GM12878 (cell line): ENCODE measurements around the gene SEMA3D. TPM values are rescaled to one million over a fixed set of nuclear protein-coding genes. Genes with fewer than 3 reads are reported as not detected.

ENCODE experiments used
- ATAC-seq: fragments of 200-7000 bp; cut with Tn5 transposase; 3 replicates; pipeline ENCODE4 v1.9.1; 2020; ENCODE audit warnings: mild to moderate bottlenecking, moderate library complexity
- BruUV-seq: library from RNA; stranded (reverse); fragments of 400-500 nt; replicated peaks from 2 replicates; lab custom pipeline; 2021; lab: Mats Ljungman, UMichigan
- CTCF ChIA-PET: fragments of 300-600 bp; sonication (Branson Sonifier 250); formaldehyde crosslinking; extraction: SDS; loops from one replicate; lab custom pipeline; 2021; ENCODE audit warnings: inconsistent platforms; lab: Yijun Ruan, JAX
- POLR2A ChIA-PET: fragments of 350-600 bp; formaldehyde crosslinking; extraction: SDS; loops from one replicate; lab custom pipeline; 2021; ENCODE audit warnings: inconsistent platforms; lab: Charles Lee
- RAD21 ChIA-PET: fragments of 300-600 bp; sonication (Branson Sonifier 250); formaldehyde crosslinking; loops from one replicate; lab custom pipeline; 2023; ENCODE audit warnings: antibody characterized with exemption; ENCODE audit not compliant: unreplicated experiment; lab: Charles Lee
- SMC1A ChIA-PET: fragments of 300-600 bp; sonication (Branson Sonifier 250); formaldehyde crosslinking; loops from one replicate; lab custom pipeline; 2023; ENCODE audit not compliant: unreplicated experiment, uncharacterized antibody; lab: Charles Lee
- DNase-seq: peaks from one replicate; pipeline ENCODE4 v3.0.0-alpha.2; 2011; ENCODE audit warnings: low read depth, low spot score
- FAIRE-seq: peaks from 3 replicates; lab custom pipeline; 2011; peaks lifted over from hg19 to GRCh38; lab: Jason Lieb, UNC
- H2AFZ ChIP-seq: 2 replicates; pipeline ENCODE4 v1.6.0; 2011; ENCODE audit warnings: low read depth, low read length, control low read depth; ENCODE audit not compliant: control insufficient read depth
- H3K27ac ChIP-seq: 2 replicates; pipeline ENCODE4 v1.5.1; 2011; ENCODE audit warnings: control low read depth; ENCODE audit not compliant: control insufficient read depth, insufficient read depth
- H3K27me3 ChIP-seq, 2 experiments: replicated peaks in 1 of 2; 2 replicates each; pipeline versions ENCODE4 v1.6.0 to v1.6.1; 2011; ENCODE audit warnings: low read length in 1 of 2; ENCODE audit not compliant: control insufficient read depth in 2 of 2, insufficient read depth in 2 of 2
- H3K36me3 ChIP-seq, 2 experiments: 2 replicates each; pipeline ENCODE4 v1.5.1; 2011; ENCODE audit warnings: low read length in 1 of 2; ENCODE audit not compliant: control insufficient read depth in 2 of 2, insufficient read depth in 2 of 2
- H3K4me1 ChIP-seq: 2 replicates; pipeline ENCODE4 v1.6.1; 2011; ENCODE audit warnings: mild to moderate bottlenecking, low read length, moderate library complexity, mixed read lengths; ENCODE audit not compliant: control insufficient read depth, insufficient read depth
- H3K4me2 ChIP-seq: 2 replicates; pipeline ENCODE4 v1.6.0; 2011; ENCODE audit warnings: control low read depth; ENCODE audit not compliant: control insufficient read depth, insufficient read depth
- H3K4me3 ChIP-seq: fragments of 200-600 bp; sonication (generic); 2 replicates; pipeline ENCODE4 v1.5.1; 2016
- H3K79me2 ChIP-seq: 2 replicates; pipeline ENCODE4 v1.6.0; 2011; ENCODE audit warnings: low read length; ENCODE audit not compliant: control insufficient read depth, insufficient read depth
- H3K9ac ChIP-seq: 2 replicates; pipeline ENCODE4 v1.8.0; 2011; ENCODE audit warnings: low read length, control low read depth, mixed read lengths; ENCODE audit not compliant: control insufficient read depth, insufficient read depth
- H3K9me3 ChIP-seq: replicated peaks from 3 replicates; pipeline ENCODE4 v1.5.1; 2011; ENCODE audit warnings: mild to moderate bottlenecking, low read length; ENCODE audit not compliant: control insufficient read depth, insufficient read depth
- H4K20me1 ChIP-seq: 2 replicates; pipeline ENCODE4 v1.6.0; 2011; ENCODE audit not compliant: control insufficient read depth, insufficient read depth
- E2F8 ChIP-seq: fragments of 450-650 bp; IDR thresholded peaks from 2 replicates; pipeline ENCODE4 v1.6.1; 2018; ENCODE audit warnings: mild to moderate bottlenecking, low read depth, moderate library complexity; ENCODE audit not compliant: partially characterized antibody
- FOXM1 ChIP-seq: IDR thresholded peaks from 2 replicates; pipeline ENCODE4 v1.6.1; 2012; ENCODE audit warnings: low read depth, mild to moderate bottlenecking, inconsistent platforms, low read length, moderate library complexity
- IRF5 ChIP-seq: fragments of 450-650 bp; IDR thresholded peaks from 2 replicates; pipeline ENCODE4 v1.6.1; 2017; ENCODE audit warnings: borderline replicate concordance
- MTA2 ChIP-seq: fragments of 450-650 bp; IDR thresholded peaks from 2 replicates; pipeline ENCODE4 v1.6.1; 2016; ENCODE audit warnings: low read depth, mild to moderate bottlenecking, moderate library complexity
- NFXL1 ChIP-seq: fragments of 450-650 bp; IDR thresholded peaks from 2 replicates; pipeline ENCODE4 v1.6.1; 2017; ENCODE audit warnings: antibody characterized with exemption, mild to moderate bottlenecking, borderline replicate concordance
- NR2C2 ChIP-seq: IDR thresholded peaks from 2 replicates; pipeline ENCODE4 v1.6.1; 2011; ENCODE audit warnings: borderline replicate concordance, low read depth; ENCODE audit not compliant: control insufficient read depth, insufficient read length
- POLR2A ChIP-seq: IDR thresholded peaks from 2 replicates; pipeline ENCODE4 v1.6.1; 2011; ENCODE audit warnings: low read depth, mild to moderate bottlenecking, low read length
- RELA ChIP-seq: fragments of 450-650 bp; IDR thresholded peaks from 2 replicates; pipeline ENCODE4 v1.8.0; 2014; ENCODE audit warnings: borderline replicate concordance; ENCODE audit not compliant: partially characterized antibody
- SPI1 ChIP-seq: IDR thresholded peaks from 2 replicates; pipeline ENCODE4 v1.6.1; 2011; ENCODE audit warnings: low read depth, mild to moderate bottlenecking, low read length, moderate library complexity, borderline replicate concordance; ENCODE audit not compliant: insufficient read depth
- SRF ChIP-seq, 2 experiments: IDR thresholded peaks; 2 replicates each; pipeline ENCODE4 v1.6.1; 2011; ENCODE audit warnings: low read depth in 2 of 2, low read length in 2 of 2, mild to moderate bottlenecking in 1 of 2, moderate library complexity in 1 of 2
- WRNIP1 ChIP-seq: IDR thresholded peaks from 2 replicates; pipeline ENCODE4 v1.6.1; 2011; ENCODE audit warnings: low read depth, low read length, improper control_type of control experiment, borderline replicate concordance
- ZBTB4 ChIP-seq: fragments of 450-650 bp; formaldehyde crosslinking; IDR thresholded peaks from 2 replicates; pipeline ENCODE4 v1.4.0; 2022; ENCODE audit warnings: mild to moderate bottlenecking, moderate library complexity
- WGBS: methylation state at CpG from one replicate; pipeline ENCODE4 v1.1.6; 2016; ENCODE audit warnings: low lambda C conversion rate; ENCODE audit not compliant: insufficient replicate concordance, insufficient coverage; ENCODE audit errors: missing lambda C conversion rate; 5-methylcytosine and 5-hydroxymethylcytosine counted together
- in situ Hi-C: fragments of 300-500 bp; cut with MboI; formaldehyde crosslinking; loops from 9 replicates; pipeline ENCODE4 v1.14.3; 2018; ENCODE audit warnings: mixed read lengths
- intact Hi-C: fragments of 100-400 bp; cut with micrococcal nuclease; formaldehyde crosslinking; loops from one replicate; pipeline ENCODE4 v1.14.2; 2022; ENCODE audit not compliant: unreplicated experiment
- polyA plus RNA-seq, 11 experiments: library from polyadenylated mRNA; depleted of rRNA in 4 of 11; unstranded in 6 of 11; stranded (reverse) in 5 of 11; fragments of >200 nt; fragmentation: Nextera tagmentation in 4 of 11; fragmentation: Illumina TruSeq in 1 of 11; extraction: Ambion mirVana in 4 of 11; extraction: Trizol in 1 of 11; gene quantifications; 1 replicate in 1 of 11; 2 replicates in 10 of 11; pipeline versions ENCODE4 v1.2.1 to v1.2.3, GENCODE V29; 2011 to 2016; ENCODE audit warnings: inconsistent platforms in 2 of 11, missing spikeins in 2 of 11, low read depth in 1 of 11
- total RNA-seq, 4 experiments: library from RNA; depleted of rRNA in 3 of 4; stranded (reverse); fragments of >200 nt in 3 of 4; fragmentation: Illumina TruSeq in 1 of 4; extraction: Trizol in 1 of 4; gene quantifications; 2 replicates each; pipeline versions ENCODE4 v1.2.1 to v1.2.3, GENCODE V29; 2013 to 2021

SEMA3D gene
- total and polyA plus RNA-seq, 10 of the 15 experiments (the other 5 are each of a cell fraction or from before 2014, with no cell fraction given), result 0.04 TPM; not detected in 9

- Histone ChIP-seq H3K4me1 (no peaks in the 10 kb centered on the region), H3K36me3 (no peaks in the 10 kb centered on the region), H3K27me3 (no peaks in the 10 kb centered on the region), H3K9ac (no peak overlapping the region), H4K20me1 (no peaks in the 10 kb centered on the region), H3K79me2 (no peaks in the 10 kb centered on the region), H3K4me2 (no peak overlapping the region), H2AFZ (no peak overlapping the region), H3K27ac (no peak overlapping the region), H3K4me3 (no peak overlapping the region), H3K9me3 (no peaks in the 10 kb centered on the region)
- no peak for FAIRE-seq
- ChIA-PET SMC1A (no interaction called here), POLR2A (no interaction called here), RAD21 (no interaction called here), CTCF (interaction anchor here (1.1 kb wide), 1 partner anchor 9 kb away, joined by 3 read pairs; no protein-coding TSS in a partner anchor)
- no peak for ATAC-seq
- BruUV-seq, result no TSS peak
- intact Hi-C loops, result no loop called here
- 0% methylated on average over 4 of the region's 4 CpGs for WGBS
- in situ Hi-C loops, result no loop called here
- no peak for DNase-seq
- TF ChIP-seq SRF (IDR thresholded peaks at IDR 0.05; ENCODE audit: low read depth in 2 of 2, low read length in 2 of 2) (no peak), SPI1 (no peak), FOXM1 (no peak), NR2C2 (no peak), ZBTB4 (CRISPR knock-in tag) (no peak), WRNIP1 (no peak), IRF5 (no peak), RELA (no peak), NFXL1 (no peak), POLR2A (no peak), MTA2 (no peak), E2F8 (no peak)
These were observed 82.2 kb downstream of the SEMA3D start for GRCh38 chr7:85104432-85105205.
